GM23338 (cell line): ENCODE measurements around the gene GRIN3B. TPM values are rescaled to one million over a fixed set of nuclear protein-coding genes. Genes with fewer than 3 reads are reported as not detected.

Experiments
- ATAC-seq: fragments of 200-7000 bp; cut with Tn5 transposase; 3 replicates; pipeline ENCODE4 v1.9.1; 2020
- DNase-seq: peaks from one replicate; pipeline ENCODE4 v3.0.0-alpha.2; 2015; ENCODE audit warnings: low spot score
- H2AFZ ChIP-seq: fragments of 200-600 bp; sonication (generic); 2 replicates; pipeline ENCODE4 v1.8.0; 2016; ENCODE audit warnings: antibody characterized with exemption, mild to moderate bottlenecking, moderate library complexity
- H3F3A ChIP-seq: fragments of 200-600 bp; sonication (generic); replicated peaks from 2 replicates; pipeline ENCODE4 v1.8.0; 2017; ENCODE audit warnings: antibody characterized with exemption, mixed run types, low read depth
- H3K27ac ChIP-seq: fragments of 200-600 bp; sonication (generic); 2 replicates; pipeline ENCODE4 v1.6.1; 2016; ENCODE audit warnings: low read depth
- H3K27me3 ChIP-seq: fragments of 200-600 bp; sonication (generic); 2 replicates; pipeline ENCODE4 v1.8.0; 2016; ENCODE audit warnings: mild to moderate bottlenecking, mixed run types, moderate library complexity; ENCODE audit not compliant: insufficient read depth
- H3K36me3 ChIP-seq: fragments of 200-600 bp; sonication (generic); 2 replicates; pipeline ENCODE4 v1.8.0; 2016; ENCODE audit warnings: mild to moderate bottlenecking; ENCODE audit not compliant: insufficient read depth
- H3K4me1 ChIP-seq: fragments of 200-600 bp; sonication (generic); 2 replicates; pipeline ENCODE4 v1.8.0; 2016; ENCODE audit warnings: mild to moderate bottlenecking, moderate library complexity; ENCODE audit not compliant: insufficient read depth
- H3K4me2 ChIP-seq: fragments of 200-600 bp; sonication (generic); 2 replicates; pipeline ENCODE4 v1.7.1; 2017; ENCODE audit warnings: mixed run types
- H3K4me3 ChIP-seq: fragments of 200-600 bp; sonication (generic); 2 replicates; pipeline ENCODE4 v1.6.1; 2016; ENCODE audit warnings: mixed run types
- H3K79me2 ChIP-seq: fragments of 200-600 bp; sonication (generic); replicated peaks from 2 replicates; pipeline ENCODE4 v1.8.0; 2017; ENCODE audit warnings: mild to moderate bottlenecking; ENCODE audit not compliant: insufficient read depth
- H3K9me2 ChIP-seq: fragments of 200-600 bp; sonication (generic); 2 replicates; pipeline ENCODE4 v1.8.0; 2017; ENCODE audit not compliant: insufficient read depth
- H4K20me1 ChIP-seq: fragments of 200-600 bp; sonication (generic); replicated peaks from 2 replicates; pipeline ENCODE4 v1.8.0; 2017; ENCODE audit warnings: mild to moderate bottlenecking; ENCODE audit not compliant: insufficient read depth
- H3K27ac Mint-ChIP-seq: 2 replicates; pipeline ENCODE4 v1.8.0; 2020; ENCODE audit warnings: inconsistent platforms, mild to moderate bottlenecking, moderate library complexity, mixed read lengths
- H3K27me3 Mint-ChIP-seq: 3 replicates; pipeline ENCODE4 v1.8.0; 2022; ENCODE audit warnings: low read depth, mild to moderate bottlenecking, moderate library complexity, mixed read lengths, inconsistent platforms; ENCODE audit not compliant: insufficient read depth, poor library complexity
- H3K36me3 Mint-ChIP-seq: 3 replicates; pipeline ENCODE4 v1.8.0; 2021; ENCODE audit warnings: low read depth, mild to moderate bottlenecking, inconsistent platforms, moderate library complexity, mixed read lengths
- H3K4me1 Mint-ChIP-seq: 3 replicates; pipeline ENCODE4 v1.8.0; 2020; ENCODE audit warnings: mild to moderate bottlenecking, inconsistent platforms, mixed read lengths
- H3K4me3 Mint-ChIP-seq: 3 replicates; pipeline ENCODE4 v1.8.0; 2021; ENCODE audit warnings: moderate library complexity, mild to moderate bottlenecking, inconsistent platforms, mixed read lengths
- H3K9me3 Mint-ChIP-seq: 3 replicates; pipeline ENCODE4 v1.8.0; 2020; ENCODE audit warnings: moderate library complexity, mild to moderate bottlenecking, inconsistent platforms, mixed read lengths
- CREB1 ChIP-seq: fragments of 250-450 bp; sonication (Bioruptor Pico); IDR thresholded peaks from 2 replicates; pipeline ENCODE4 v1.5.0; 2020; ENCODE audit warnings: low read depth, mild to moderate bottlenecking, moderate library complexity
- EZH2 ChIP-seq: fragments of 200-600 bp; sonication (generic); IDR thresholded peaks from one replicate; pipeline ENCODE4 v1.8.0; 2017; ENCODE audit warnings: antibody characterized with exemption, mild to moderate bottlenecking, low read depth; ENCODE audit not compliant: unreplicated experiment
- EZH2phosphoT487 ChIP-seq: fragments of 200-600 bp; sonication (generic); IDR thresholded peaks from one replicate; pipeline ENCODE4 v1.8.1; 2018; ENCODE audit warnings: antibody characterized with exemption; ENCODE audit not compliant: unreplicated experiment
- JUNB ChIP-seq: IDR thresholded peaks from one replicate; pipeline ENCODE4 v1.6.1; 2016; ENCODE audit warnings: antibody characterized with exemption; ENCODE audit not compliant: unreplicated experiment
- NANOG ChIP-seq: IDR thresholded peaks from 2 replicates; pipeline ENCODE4 v1.6.1; 2016; ENCODE audit warnings: antibody characterized with exemption, borderline replicate concordance
- POLR2AphosphoS5 ChIP-seq: IDR thresholded peaks from 2 replicates; pipeline ENCODE4 v1.6.1; 2016; ENCODE audit warnings: antibody characterized with exemption, low read depth
- STAT1 ChIP-seq: IDR thresholded peaks from one replicate; pipeline ENCODE4 v1.6.1; 2016; ENCODE audit warnings: antibody characterized with exemption; ENCODE audit not compliant: unreplicated experiment
- ZNF114 ChIP-seq: fragments of 250-450 bp; sonication (Bioruptor Pico); IDR thresholded peaks from 2 replicates; pipeline ENCODE4 v1.5.0; 2020; ENCODE audit warnings: mild to moderate bottlenecking, moderate library complexity
- ZNF331 ChIP-seq: fragments of 250-450 bp; sonication (Bioruptor Pico); IDR thresholded peaks from 2 replicates; pipeline ENCODE4 v1.5.0; 2020; ENCODE audit warnings: low read depth, mild to moderate bottlenecking, moderate library complexity
- polyA plus RNA-seq: library from polyadenylated mRNA; unstranded; fragments of >200 nt; fragmentation: Nextera tagmentation; extraction: Ambion mirVana; gene quantifications from 2 replicates; pipeline ENCODE4 v1.2.1, GENCODE V29; 2016
- total RNA-seq: library from RNA; depleted of rRNA; stranded (reverse); fragments of >200 nt; shearing (Covaris generic); gene quantifications from 2 replicates; pipeline ENCODE4 v1.2.3, GENCODE V29; 2014
- TF ChIP-seq, protein P1 (sequence below): IDR thresholded peaks from 2 replicates; pipeline ENCODE4 v1.6.1; 2016; ENCODE audit warnings: antibody characterized with exemption
- TF ChIP-seq, protein P2 (sequence below): IDR thresholded peaks from one replicate; pipeline ENCODE4 v1.6.1; 2018; ENCODE audit warnings: antibody characterized with exemption; ENCODE audit not compliant: unreplicated experiment
- TF ChIP-seq, protein P3 (sequence below), 2 experiments: fragments of 200-600 bp in 1 of 2; sonication (generic) in 1 of 2; conservative IDR thresholded peaks; 2 replicates each; pipeline versions ENCODE4 v1.5.1 to v1.6.1; 2016 to 2017; ENCODE audit warnings: antibody characterized with exemption in 2 of 2, low read depth in 2 of 2, mild to moderate bottlenecking in 2 of 2, moderate library complexity in 1 of 2
- TF ChIP-seq, protein P4 (sequence below): fragments of 250-450 bp; sonication (Bioruptor Pico); IDR thresholded peaks from 2 replicates; pipeline ENCODE4 v1.5.0; 2020; ENCODE audit warnings: mild to moderate bottlenecking, moderate library complexity

The GRIN3B gene
- total and polyA plus RNA-seq, 2 experiments from 2014 or later = 0.11 to 2.8 TPM

DNA sequence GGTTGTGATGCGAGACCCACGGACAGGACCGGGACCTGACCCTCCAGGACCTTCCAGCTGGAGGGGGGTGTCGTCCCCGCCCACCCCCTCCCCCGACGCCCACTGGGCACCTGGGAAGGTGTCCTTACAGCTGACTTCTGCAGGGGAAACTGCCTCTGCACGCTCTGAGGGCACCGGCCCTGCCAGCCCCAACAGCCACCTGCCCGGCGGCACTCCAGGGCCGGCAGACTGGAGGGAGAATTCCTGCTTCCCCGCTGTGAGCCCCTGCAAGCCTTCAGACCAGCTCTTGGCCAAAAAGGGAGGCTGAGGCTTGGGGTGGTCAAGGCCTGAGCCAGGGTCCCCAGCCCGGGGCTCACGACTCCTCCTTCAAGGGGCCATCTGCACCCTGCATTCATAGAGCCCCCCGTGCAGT lies 27.4 kb downstream of the GRIN3B start:
- H3K4me2 ChIP-seq = peak overlapping the region; percentile 99
- peak; percentile 2 for ATAC-seq
- peaks cover 8% of the 10 kb centered on the region for H3K4me1 ChIP-seq
- peak overlapping the region; percentile 95 for H3K4me3 Mint-ChIP-seq
- peaks cover 14% of the 10 kb centered on the region for H3K4me1 Mint-ChIP-seq
- H3K27me3 ChIP-seq = no peaks in the 10 kb centered on the region
- TF ChIP-seq EZH2phosphoT487 (no peak), EZH2 (no peak), JUNB (no peak), CREB1 (CRISPR knock-in tag) (no peak), POLR2AphosphoS5 (no peak), STAT1 (no peak), ZNF331 (CRISPR knock-in tag) (no peak), ZNF114 (CRISPR knock-in tag) (no peak), NANOG (no peak)
- TF ChIP-seq, protein P1, sequence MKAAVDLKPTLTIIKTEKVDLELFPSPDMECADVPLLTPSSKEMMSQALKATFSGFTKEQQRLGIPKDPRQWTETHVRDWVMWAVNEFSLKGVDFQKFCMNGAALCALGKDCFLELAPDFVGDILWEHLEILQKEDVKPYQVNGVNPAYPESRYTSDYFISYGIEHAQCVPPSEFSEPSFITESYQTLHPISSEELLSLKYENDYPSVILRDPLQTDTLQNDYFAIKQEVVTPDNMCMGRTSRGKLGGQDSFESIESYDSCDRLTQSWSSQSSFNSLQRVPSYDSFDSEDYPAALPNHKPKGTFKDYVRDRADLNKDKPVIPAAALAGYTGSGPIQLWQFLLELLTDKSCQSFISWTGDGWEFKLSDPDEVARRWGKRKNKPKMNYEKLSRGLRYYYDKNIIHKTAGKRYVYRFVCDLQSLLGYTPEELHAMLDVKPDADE = no peak
- TF ChIP-seq, protein P2, sequence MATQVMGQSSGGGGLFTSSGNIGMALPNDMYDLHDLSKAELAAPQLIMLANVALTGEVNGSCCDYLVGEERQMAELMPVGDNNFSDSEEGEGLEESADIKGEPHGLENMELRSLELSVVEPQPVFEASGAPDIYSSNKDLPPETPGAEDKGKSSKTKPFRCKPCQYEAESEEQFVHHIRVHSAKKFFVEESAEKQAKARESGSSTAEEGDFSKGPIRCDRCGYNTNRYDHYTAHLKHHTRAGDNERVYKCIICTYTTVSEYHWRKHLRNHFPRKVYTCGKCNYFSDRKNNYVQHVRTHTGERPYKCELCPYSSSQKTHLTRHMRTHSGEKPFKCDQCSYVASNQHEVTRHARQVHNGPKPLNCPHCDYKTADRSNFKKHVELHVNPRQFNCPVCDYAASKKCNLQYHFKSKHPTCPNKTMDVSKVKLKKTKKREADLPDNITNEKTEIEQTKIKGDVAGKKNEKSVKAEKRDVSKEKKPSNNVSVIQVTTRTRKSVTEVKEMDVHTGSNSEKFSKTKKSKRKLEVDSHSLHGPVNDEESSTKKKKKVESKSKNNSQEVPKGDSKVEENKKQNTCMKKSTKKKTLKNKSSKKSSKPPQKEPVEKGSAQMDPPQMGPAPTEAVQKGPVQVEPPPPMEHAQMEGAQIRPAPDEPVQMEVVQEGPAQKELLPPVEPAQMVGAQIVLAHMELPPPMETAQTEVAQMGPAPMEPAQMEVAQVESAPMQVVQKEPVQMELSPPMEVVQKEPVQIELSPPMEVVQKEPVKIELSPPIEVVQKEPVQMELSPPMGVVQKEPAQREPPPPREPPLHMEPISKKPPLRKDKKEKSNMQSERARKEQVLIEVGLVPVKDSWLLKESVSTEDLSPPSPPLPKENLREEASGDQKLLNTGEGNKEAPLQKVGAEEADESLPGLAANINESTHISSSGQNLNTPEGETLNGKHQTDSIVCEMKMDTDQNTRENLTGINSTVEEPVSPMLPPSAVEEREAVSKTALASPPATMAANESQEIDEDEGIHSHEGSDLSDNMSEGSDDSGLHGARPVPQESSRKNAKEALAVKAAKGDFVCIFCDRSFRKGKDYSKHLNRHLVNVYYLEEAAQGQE = no peak
- TF ChIP-seq, protein P3, sequence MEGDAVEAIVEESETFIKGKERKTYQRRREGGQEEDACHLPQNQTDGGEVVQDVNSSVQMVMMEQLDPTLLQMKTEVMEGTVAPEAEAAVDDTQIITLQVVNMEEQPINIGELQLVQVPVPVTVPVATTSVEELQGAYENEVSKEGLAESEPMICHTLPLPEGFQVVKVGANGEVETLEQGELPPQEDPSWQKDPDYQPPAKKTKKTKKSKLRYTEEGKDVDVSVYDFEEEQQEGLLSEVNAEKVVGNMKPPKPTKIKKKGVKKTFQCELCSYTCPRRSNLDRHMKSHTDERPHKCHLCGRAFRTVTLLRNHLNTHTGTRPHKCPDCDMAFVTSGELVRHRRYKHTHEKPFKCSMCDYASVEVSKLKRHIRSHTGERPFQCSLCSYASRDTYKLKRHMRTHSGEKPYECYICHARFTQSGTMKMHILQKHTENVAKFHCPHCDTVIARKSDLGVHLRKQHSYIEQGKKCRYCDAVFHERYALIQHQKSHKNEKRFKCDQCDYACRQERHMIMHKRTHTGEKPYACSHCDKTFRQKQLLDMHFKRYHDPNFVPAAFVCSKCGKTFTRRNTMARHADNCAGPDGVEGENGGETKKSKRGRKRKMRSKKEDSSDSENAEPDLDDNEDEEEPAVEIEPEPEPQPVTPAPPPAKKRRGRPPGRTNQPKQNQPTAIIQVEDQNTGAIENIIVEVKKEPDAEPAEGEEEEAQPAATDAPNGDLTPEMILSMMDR (conservative IDR thresholded peaks at IDR 0.05; ENCODE audit: low read depth in 2 of 2) = no peak
- TF ChIP-seq, protein P4, sequence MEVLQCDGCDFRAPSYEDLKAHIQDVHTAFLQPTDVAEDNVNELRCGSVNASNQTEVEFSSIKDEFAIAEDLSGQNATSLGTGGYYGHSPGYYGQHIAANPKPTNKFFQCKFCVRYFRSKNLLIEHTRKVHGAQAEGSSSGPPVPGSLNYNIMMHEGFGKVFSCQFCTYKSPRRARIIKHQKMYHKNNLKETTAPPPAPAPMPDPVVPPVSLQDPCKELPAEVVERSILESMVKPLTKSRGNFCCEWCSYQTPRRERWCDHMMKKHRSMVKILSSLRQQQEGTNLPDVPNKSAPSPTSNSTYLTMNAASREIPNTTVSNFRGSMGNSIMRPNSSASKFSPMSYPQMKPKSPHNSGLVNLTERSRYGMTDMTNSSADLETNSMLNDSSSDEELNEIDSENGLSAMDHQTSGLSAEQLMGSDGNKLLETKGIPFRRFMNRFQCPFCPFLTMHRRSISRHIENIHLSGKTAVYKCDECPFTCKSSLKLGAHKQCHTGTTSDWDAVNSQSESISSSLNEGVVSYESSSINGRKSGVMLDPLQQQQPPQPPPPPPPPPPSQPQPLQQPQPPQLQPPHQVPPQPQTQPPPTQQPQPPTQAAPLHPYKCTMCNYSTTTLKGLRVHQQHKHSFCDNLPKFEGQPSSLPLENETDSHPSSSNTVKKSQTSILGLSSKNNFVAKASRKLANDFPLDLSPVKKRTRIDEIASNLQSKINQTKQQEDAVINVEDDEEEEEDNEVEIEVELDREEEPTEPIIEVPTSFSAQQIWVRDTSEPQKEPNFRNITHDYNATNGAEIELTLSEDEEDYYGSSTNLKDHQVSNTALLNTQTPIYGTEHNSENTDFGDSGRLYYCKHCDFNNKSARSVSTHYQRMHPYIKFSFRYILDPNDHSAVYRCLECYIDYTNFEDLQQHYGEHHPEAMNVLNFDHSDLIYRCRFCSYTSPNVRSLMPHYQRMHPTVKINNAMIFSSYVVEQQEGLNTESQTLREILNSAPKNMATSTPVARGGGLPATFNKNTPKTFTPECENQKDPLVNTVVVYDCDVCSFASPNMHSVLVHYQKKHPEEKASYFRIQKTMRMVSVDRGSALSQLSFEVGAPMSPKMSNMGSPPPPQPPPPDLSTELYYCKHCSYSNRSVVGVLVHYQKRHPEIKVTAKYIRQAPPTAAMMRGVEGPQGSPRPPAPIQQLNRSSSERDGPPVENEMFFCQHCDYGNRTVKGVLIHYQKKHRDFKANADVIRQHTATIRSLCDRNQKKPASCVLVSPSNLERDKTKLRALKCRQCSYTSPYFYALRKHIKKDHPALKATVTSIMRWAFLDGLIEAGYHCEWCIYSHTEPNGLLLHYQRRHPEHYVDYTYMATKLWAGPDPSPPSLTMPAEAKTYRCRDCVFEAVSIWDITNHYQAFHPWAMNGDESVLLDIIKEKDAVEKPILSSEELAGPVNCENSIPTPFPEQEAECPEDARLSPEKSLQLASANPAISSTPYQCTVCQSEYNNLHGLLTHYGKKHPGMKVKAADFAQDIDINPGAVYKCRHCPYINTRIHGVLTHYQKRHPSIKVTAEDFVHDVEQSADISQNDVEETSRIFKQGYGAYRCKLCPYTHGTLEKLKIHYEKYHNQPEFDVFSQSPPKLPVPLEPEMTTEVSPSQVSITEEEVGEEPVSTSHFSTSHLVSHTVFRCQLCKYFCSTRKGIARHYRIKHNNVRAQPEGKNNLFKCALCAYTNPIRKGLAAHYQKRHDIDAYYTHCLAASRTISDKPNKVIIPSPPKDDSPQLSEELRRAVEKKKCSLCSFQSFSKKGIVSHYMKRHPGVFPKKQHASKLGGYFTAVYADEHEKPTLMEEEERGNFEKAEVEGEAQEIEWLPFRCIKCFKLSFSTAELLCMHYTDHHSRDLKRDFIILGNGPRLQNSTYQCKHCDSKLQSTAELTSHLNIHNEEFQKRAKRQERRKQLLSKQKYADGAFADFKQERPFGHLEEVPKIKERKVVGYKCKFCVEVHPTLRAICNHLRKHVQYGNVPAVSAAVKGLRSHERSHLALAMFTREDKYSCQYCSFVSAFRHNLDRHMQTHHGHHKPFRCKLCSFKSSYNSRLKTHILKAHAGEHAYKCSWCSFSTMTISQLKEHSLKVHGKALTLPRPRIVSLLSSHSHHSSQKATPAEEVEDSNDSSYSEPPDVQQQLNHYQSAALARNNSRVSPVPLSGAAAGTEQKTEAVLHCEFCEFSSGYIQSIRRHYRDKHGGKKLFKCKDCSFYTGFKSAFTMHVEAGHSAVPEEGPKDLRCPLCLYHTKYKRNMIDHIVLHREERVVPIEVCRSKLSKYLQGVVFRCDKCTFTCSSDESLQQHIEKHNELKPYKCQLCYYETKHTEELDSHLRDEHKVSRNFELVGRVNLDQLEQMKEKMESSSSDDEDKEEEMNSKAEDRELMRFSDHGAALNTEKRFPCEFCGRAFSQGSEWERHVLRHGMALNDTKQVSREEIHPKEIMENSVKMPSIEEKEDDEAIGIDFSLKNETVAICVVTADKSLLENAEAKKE (CRISPR knock-in tag) = no peak
- H3K9me2 ChIP-seq = no peaks in the 10 kb centered on the region
- peak overlapping the region; percentile 98 for H3K27ac ChIP-seq
- no peaks in the 10 kb centered on the region for H3K9me3 Mint-ChIP-seq
- peaks cover 45% of the 10 kb centered on the region for H3K79me2 ChIP-seq
- peak overlapping the region; percentile 99 for H3K4me3 ChIP-seq
- peaks cover 15% of the 10 kb centered on the region for H3K36me3 ChIP-seq
- peaks cover 31% of the 10 kb centered on the region for H3K36me3 Mint-ChIP-seq
- DNase-seq = no peak
- peaks cover 21% of the 10 kb centered on the region for H3F3A ChIP-seq
- peaks cover 24% of the 10 kb centered on the region for H3K27me3 Mint-ChIP-seq
- H2AFZ ChIP-seq = no peak overlapping the region
- H4K20me1 ChIP-seq = peaks cover 14% of the 10 kb centered on the region
- H3K27ac Mint-ChIP-seq = peak overlapping the region; percentile 85; the same call in 1 of the 2 replicates
